ENCODE results near the gene PLEKHG3. TPM values are rescaled to one million over a fixed set of nuclear protein-coding genes. Genes with fewer than 3 reads are reported as not detected.

The PLEKHG3 gene
- total RNA-seq, 1 donor from 2014 or later, result 81.0 TPM

DNA sequence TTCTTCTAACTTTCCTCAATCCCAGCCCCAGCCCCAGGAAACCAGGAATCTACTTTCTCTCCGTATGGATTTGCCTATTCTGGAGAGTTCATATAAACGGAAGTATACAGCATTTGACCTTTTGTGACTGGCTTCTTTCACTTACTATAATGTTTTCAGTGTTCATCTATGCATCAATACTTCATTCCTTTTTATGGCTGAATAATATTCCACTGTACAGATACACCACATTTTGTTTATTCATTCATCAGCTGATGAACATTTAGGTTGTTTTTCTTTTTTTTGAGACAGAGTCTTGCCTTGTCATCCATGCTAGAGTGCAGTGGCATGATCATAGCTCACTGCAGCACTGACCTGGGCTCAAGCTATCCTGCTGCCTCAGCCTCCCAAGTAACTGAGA, 3.9 kb upstream of the PLEKHG3 start:
- H3K27ac Mint-ChIP-seq, result no peak overlapping the region
- no peak for DNase-seq (ENCODE audit: low spot score, unreplicated experiment)
- H3K27me3 Mint-ChIP-seq, result peaks cover 57% of the 10 kb centered on the region
- H3K4me3 Mint-ChIP-seq (ENCODE audit: low read depth), result no peak overlapping the region
- H3K9me3 Mint-ChIP-seq (ENCODE audit: low read depth), result no peaks in the 10 kb centered on the region
- no peaks in the 10 kb centered on the region for H3K36me3 Mint-ChIP-seq (ENCODE audit: insufficient read depth)
- TF ChIP-seq, protein P1, sequence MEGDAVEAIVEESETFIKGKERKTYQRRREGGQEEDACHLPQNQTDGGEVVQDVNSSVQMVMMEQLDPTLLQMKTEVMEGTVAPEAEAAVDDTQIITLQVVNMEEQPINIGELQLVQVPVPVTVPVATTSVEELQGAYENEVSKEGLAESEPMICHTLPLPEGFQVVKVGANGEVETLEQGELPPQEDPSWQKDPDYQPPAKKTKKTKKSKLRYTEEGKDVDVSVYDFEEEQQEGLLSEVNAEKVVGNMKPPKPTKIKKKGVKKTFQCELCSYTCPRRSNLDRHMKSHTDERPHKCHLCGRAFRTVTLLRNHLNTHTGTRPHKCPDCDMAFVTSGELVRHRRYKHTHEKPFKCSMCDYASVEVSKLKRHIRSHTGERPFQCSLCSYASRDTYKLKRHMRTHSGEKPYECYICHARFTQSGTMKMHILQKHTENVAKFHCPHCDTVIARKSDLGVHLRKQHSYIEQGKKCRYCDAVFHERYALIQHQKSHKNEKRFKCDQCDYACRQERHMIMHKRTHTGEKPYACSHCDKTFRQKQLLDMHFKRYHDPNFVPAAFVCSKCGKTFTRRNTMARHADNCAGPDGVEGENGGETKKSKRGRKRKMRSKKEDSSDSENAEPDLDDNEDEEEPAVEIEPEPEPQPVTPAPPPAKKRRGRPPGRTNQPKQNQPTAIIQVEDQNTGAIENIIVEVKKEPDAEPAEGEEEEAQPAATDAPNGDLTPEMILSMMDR (IDR thresholded peaks at IDR 0.05; ENCODE audit: unreplicated experiment), result no peak
- peaks cover 29% of the 10 kb centered on the region for H3K4me1 Mint-ChIP-seq (ENCODE audit: low read depth)

DNA sequence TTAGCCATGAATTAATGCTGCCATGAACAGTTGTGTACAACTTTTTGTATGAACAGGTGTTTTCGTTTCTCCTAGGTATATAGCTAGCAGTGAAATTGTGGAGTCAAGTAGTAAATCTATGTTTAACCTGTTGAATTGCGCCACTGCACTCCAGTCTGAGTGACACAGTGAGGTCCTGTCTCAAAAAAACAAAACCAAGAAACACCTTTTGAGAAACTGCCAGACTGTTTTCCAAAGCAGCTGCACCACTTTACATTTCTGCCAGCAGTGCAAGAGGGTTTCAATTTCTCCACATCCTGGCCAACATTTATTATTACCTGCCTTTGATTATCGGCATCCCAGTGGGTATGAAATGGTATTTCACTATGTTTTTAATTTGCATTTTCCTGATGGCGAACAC, 3.3 kb upstream of the PLEKHG3 start:
- H3K27me3 Mint-ChIP-seq, result peaks cover 53% of the 10 kb centered on the region
- TF ChIP-seq, protein P1 (IDR thresholded peaks at IDR 0.05; ENCODE audit: unreplicated experiment), result no peak
- H3K36me3 Mint-ChIP-seq (ENCODE audit: insufficient read depth), result no peaks in the 10 kb centered on the region
- H3K4me1 Mint-ChIP-seq (ENCODE audit: low read depth), result peaks cover 35% of the 10 kb centered on the region
- no peak overlapping the region for H3K27ac Mint-ChIP-seq
- no peak for DNase-seq (ENCODE audit: low spot score, unreplicated experiment)
- no peaks in the 10 kb centered on the region for H3K9me3 Mint-ChIP-seq (ENCODE audit: low read depth)
- H3K4me3 Mint-ChIP-seq (ENCODE audit: low read depth), result no peak overlapping the region

DNA sequence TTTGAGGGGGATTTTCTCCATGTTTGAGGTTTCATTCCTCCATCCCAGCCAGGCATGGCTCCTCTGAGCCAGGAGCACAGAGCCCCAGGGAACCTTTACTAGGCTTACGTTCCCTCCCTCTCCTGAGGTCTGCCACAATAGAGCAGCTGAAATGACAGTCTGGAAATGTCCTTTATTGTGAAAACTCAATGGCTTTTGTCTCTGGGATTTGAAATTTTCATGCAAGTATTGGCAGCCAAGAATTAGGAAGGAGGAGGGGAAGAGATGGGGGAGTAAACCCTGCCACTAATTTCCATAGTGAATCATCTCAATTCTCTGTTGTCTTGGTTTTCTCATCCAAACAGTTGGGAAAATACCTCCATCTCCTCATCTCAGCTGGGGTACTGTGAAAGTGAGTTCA, 2.6 kb upstream of the PLEKHG3 start:
- DNase-seq (ENCODE audit: low spot score, unreplicated experiment), result no peak
- Mint-ChIP-seq H3K27ac (no peak overlapping the region), H3K9me3 (ENCODE audit: low read depth) (no peaks in the 10 kb centered on the region), H3K36me3 (ENCODE audit: insufficient read depth) (no peaks in the 10 kb centered on the region), H3K4me3 (ENCODE audit: low read depth) (no peak overlapping the region), H3K27me3 (peaks cover 45% of the 10 kb centered on the region), H3K4me1 (ENCODE audit: low read depth) (peaks cover 42% of the 10 kb centered on the region)
- TF ChIP-seq, protein P1 (IDR thresholded peaks at IDR 0.05; ENCODE audit: unreplicated experiment), result no peak

DNA sequence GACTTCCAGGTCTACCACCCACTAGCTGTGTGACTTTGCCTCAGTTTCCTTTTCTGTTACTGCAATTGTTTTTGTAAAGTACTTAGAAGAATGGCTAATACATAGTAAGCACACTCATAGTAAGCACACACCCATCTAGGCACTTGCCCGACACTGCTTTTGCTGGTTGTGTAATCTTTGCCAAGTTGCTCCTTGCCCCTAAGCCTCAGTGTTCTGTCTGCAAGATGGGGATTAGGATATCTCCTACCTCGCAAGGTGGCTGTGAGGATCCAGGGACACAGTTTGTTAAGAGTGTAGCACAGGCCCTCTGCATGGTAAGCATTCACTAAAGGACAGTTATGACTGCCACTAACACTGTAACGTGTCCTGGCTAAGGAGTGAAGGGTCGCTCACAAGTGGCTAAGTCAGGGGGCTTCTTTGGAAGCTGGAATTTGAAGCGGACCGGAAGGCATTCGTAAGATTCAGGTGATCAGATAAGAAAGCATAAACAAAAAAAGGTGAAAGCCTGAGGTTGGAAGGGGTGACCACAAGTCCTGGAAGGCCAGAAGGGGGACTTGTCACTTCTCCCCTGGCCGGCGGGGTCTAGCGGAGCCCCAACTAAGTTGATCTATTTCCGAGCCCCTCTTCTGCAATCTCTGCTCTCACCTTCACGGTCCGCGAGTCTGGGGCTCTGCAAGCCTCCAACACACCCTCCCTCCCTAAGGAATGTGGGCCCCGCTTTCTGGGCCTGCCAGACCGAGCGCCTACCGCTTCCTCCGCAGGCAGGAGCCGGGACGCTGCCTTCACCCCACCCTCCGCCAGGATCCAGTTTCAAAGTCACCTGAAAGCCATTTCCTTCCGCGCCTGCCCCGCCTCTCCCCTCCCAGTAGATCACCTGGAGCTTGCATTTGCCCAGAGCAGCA, 1.5 kb upstream of the PLEKHG3 start:
- Mint-ChIP-seq H3K27me3 (peaks cover 36% of the 10 kb centered on the region), H3K4me3 (ENCODE audit: low read depth) (peak overlapping the region; percentile 84), H3K9me3 (ENCODE audit: low read depth) (no peaks in the 10 kb centered on the region), H3K4me1 (ENCODE audit: low read depth) (peaks cover 51% of the 10 kb centered on the region), H3K27ac (peak overlapping the region; percentile 96), H3K36me3 (ENCODE audit: insufficient read depth) (no peaks in the 10 kb centered on the region)
- DNase-seq (ENCODE audit: low spot score, unreplicated experiment), result peak; percentile 61
- TF ChIP-seq, protein P1 (IDR thresholded peaks at IDR 0.05; ENCODE audit: unreplicated experiment), result no peak

DNA sequence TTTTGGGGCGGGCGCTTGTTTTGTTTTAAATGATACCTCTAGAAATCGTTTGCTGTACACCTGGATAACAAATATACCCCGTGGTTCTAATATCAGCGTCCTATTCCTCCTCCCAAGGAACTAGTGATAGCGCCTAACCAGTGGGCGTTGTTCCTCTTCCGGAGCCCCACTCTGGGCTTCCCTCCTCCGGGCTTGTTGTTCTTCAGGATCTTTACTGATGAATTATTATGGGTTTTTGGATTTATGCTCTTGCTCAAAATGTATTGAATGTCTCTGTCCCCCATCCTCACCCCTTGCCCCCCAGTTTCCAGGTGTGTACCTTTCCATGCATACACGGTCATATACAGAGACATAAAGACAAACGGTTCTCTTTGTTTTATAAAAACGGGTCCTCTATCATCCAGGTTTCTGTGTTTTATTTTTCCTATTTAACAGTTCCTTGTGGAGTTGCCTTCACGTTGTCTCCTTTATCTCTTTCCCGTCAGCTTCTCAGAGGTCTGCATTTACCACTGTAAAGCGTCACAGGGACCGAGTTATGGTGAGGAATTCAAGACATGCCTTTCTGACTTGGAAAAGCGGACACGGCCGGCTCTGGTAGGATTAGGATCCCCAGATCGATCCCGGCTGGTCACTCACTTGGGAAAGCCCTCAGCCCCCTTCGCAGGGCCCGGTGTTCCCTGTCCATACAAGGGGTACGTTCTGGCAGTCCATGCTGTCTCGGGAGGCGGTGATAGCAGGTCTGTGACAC, 655 bp upstream of the PLEKHG3 start:
- Mint-ChIP-seq H3K4me1 (ENCODE audit: low read depth) (peaks cover 55% of the 10 kb centered on the region), H3K36me3 (ENCODE audit: insufficient read depth) (no peaks in the 10 kb centered on the region), H3K9me3 (ENCODE audit: low read depth) (no peaks in the 10 kb centered on the region), H3K4me3 (ENCODE audit: low read depth) (peak overlapping the region; percentile 84), H3K27me3 (peaks cover 28% of the 10 kb centered on the region), H3K27ac (peak overlapping the region; percentile 96)
- no peak for DNase-seq (ENCODE audit: low spot score, unreplicated experiment)
- TF ChIP-seq, protein P1 (IDR thresholded peaks at IDR 0.05; ENCODE audit: unreplicated experiment), result no peak
